A549 (cell line): Measurements from ENCODE around the gene PILRA.

Experiments used
- CTCF ChIP-seq: fragments of >200 bp; sonication (Bioruptor Twin); formaldehyde crosslinking; IDR thresholded peaks from 3 replicates; pipeline ENCODE4 v1.5.1; 2016
- MAFK ChIP-seq: fragments of 450-650 bp; IDR thresholded peaks from 2 replicates; pipeline ENCODE4 v1.6.1; 2014; ENCODE audit not compliant: partially characterized antibody
- PHF8 ChIP-seq: fragments of 200-600 bp; sonication (generic); IDR thresholded peaks from 2 replicates; pipeline ENCODE4 v1.6.1; 2016; ENCODE audit warnings: low read depth, mild to moderate bottlenecking, antibody characterized with exemption, moderate library complexity, borderline replicate concordance
- POLR2A ChIP-seq: IDR thresholded peaks from 2 replicates; pipeline ENCODE4 v1.6.1; 2012; ENCODE audit warnings: mild to moderate bottlenecking, low read length

- no peak for TF ChIP-seq POLR2A
- no peak for TF ChIP-seq CTCF
- TF ChIP-seq PHF8 = no peak
- TF ChIP-seq MAFK = no peak
These were observed 50.0 kb downstream of the PILRA start for GRCh38 chr7:100423315-100423714.
